HG03342 (cell line): ENCODE measurements around the gene GGT6.

Experiments used
- ATAC-seq: cut with Tn5 transposase; IDR thresholded peaks from one replicate; pipeline ENCODE4 v1.9.1; 2021; ENCODE audit warnings: mild to moderate bottlenecking, moderate library complexity; ENCODE audit not compliant: unreplicated experiment

The GGT6 gene

DNA sequence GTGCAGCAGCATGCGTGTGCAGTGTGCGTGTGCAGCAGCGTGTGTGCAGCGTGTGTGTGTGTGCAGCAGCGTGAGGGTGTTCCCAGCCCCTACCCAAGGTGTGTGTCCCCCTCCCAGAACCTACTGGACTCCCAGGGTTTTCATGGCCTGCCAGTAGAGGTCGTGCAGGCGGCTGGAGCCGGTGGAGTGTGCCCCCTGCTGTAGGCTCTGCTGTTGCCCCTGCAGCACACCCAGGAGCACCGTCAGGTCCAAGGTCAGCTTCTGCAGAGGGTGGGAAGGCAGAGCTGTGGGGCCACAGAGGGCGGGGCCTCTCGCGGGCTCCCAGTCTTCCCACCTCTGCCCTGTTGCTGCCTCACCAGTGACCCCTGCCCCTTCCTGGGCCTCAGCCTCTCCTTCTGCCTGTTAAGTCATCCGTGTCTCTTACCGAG lies 20.1 kb downstream of the GGT6 start:
- ATAC-seq: no peak

DNA sequence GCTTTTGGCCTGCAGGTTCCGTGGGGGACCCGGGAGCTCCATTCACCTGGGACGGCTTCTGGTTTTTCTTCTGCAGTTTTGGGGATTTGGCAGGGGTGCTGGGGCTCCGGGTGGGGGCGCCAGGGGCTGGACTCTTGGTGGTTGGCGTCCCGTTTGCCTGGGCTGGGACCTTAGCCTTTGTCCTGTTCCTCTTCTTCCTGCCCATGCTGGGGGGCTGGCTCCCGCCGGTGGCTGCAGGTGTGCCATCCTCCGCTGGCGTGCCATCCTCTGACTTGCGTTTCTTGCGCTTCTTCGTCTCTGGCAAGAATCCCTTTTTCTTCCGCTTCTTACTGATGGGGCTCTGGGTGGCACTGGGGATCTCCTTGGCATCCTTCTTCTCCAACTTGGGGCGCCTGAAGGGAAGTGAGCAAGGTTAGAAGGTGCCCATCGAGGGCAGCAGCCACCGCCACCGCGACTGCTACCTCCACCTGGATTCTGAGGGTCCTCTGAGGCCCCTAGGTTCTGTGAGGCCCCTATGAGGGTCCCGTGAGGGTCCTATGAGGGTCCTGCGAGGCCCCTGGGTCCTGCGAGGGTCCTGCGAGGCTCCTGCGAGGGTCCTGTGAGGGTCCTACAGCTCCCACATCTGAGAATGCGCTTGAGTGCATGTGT lies 20.7 kb downstream of the GGT6 start:
- ATAC-seq: no peak

GRCh38 chr17:4539025-4539424 lies 21.4 kb downstream of the GGT6 start:
- no peak for ATAC-seq

DNA sequence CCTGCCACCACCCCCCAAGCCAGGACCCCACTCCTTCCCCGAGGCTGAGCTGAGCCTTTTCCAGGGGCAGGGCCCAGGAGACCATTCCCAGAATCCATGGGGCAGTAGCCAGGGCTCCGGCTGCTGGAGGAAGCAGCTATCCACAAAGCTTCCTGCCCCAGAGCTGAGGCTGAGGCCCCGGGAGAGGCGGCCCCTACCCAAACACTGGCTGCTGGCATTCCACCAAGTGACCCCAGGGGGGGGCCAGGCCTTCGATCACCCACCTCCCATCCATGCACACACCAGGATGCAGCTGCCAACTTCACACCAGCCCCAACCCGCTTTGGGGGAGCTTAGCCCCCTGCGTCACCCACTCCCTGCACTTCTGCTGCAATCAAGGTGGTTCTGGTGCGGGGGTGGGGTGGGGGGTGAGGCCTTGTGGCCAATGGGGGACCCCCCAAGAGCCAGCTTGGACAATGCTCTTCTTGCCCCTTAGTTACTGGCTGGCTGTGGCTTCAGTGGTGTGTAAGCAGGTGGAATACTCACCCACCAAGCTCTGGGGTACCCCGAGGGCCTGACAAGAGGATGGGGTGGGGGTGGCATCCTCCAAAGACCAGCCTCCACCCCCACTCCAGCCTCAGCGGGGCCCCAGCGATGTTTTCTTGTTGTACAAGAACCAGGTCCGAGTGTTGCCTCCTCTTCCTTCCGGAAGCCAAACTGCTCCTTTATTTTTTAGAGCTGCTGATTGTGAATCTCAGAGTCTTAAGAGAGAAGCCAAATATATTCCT lies 22.0 kb downstream of the GGT6 start:
- ATAC-seq: no peak

- no peak for ATAC-seq
Observed at GRCh38 chr17:4537451-4538235, 22.7 kb downstream of the GGT6 start.

- ATAC-seq: no peak
Observed at GRCh38 chr17:4536742-4537411, 23.5 kb downstream of the GGT6 start.

DNA sequence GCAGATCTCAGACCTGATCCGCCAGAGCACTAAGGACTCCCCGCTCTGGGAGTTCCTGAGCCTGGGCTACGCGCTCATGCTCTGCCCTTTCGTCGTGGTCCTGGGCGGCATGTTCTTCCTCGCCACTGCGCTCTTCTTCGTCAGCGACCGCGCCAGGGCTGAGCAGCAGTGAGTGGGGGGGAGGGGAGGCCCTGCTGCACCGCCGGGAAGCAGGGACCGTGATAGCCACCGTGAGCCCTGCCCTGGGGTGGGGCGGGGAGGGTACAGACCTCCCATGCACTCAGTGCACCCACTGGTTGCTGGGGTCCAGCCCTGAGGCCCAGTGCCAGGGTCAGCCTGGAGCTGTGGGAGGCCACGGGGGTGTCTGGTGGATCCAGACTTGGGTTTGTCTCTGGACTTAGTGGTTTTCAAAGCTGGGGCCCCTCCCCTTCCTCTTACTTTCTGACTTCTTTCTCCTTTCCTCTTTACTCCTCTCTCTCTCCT lies 24.1 kb downstream of the GGT6 start:
- no peak for ATAC-seq

DNA sequence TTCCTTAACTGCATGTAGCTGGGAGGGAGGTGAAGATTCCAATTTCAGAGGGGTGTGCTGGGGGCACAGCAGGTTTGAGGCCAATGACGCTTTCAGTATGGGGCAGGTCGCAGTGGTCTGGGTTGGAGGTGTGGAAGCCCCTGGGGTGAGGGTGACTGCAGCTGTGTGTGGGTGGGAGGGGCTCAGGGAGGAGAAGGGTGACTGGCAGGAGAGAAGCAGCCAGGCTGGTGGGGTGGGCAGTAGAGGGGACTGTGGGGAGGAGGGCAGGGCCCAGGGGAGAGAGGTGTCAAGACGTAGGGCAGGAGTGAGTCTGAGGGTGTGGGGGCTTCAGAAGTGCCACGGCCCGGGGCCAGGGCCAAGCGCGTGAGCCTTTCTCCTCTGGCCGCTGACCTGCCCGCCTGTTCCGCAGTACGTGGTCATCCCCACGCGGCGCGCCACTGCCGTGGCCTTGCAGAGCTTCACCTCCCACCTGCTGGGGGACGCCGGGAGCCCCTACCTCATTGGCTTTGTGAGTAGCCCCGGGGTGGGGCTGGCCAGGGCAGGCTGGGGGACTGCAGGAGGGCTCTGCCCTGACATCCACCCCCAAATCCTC lies 24.6 kb downstream of the GGT6 start:
- ATAC-seq: no peak

- ATAC-seq: no peak
Observed at GRCh38 chr17:4534928-4535666, 25.3 kb downstream of the GGT6 start.

- no peak for ATAC-seq
Observed at GRCh38 chr17:4534515-4534914, 25.9 kb downstream of the GGT6 start.

- ATAC-seq: no peak
Observed at GRCh38 chr17:4533523-4534504, 26.6 kb downstream of the GGT6 start.

- ATAC-seq: no peak
Observed at GRCh38 chr17:4532860-4533522, 27.4 kb downstream of the GGT6 start.

DNA sequence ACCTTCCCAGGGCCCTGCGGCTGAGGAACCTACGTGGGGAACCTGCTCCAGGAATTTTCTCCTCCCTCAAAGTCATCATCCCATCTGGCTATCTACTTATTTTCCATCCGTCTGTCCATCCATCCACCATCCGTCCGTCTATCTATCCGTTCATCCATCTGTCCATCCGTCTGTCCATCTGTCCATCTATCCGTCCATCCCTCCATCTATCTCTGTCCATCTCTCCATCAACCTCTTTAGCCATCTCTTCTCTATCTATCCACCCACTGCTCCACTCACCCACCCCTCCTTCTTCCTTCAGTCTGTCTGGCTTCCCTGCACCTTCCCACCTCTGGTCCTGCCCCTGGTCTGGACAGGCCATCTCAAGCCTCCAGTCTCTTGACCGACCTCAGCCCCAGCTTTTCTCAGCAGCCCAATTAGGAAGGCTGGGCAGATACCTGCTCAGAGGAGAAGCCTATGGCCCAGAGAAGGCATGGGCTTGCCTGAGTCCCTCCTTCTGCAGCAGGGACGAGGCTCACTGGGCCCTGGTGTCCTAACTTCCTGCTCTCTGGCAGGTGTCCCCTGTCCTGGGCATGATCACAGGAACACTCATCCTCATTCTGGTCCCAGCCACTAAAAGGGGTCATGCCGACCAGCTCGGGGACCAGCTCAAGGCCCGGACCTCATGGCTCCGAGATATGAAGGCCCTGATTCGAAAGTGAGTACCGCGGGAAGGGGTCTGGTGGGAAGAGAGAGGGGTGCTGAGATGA lies 28.2 kb downstream of the GGT6 start:
- no peak for ATAC-seq

GRCh38 chr17:4530799-4531730 lies 29.3 kb downstream of the GGT6 start:
- ATAC-seq: no peak

DNA sequence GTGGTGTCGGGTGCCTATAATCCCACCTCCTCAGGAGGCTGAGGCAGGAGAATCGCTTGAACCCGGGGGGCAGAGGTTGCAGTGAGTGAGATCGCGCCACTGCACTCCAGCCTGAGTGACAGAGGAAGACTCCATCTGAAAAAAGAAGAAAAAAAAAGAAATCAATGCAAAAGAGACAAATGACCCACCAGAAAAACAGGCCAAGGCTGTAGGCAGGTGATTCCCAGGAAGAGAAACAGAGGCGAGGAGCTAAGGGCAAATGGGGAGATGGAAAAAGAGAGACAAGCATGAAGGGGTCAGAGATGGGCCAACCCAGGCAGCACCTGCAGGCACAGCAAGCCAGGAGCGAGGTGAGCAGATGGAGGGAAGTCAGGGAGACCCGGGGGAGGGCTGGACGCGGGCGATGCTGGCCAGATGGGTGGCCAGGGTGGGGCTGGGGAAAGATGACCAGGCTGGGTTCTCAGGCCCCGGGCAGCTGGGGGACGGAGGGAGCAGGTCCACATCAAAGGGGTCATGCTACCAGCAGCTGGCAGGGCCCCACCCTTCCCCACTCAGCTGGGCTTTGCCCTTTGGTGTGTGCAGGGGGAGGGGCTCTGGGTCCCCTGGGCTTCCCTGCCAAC lies 30.7 kb downstream of the GGT6 start:
- ATAC-seq: no peak

DNA sequence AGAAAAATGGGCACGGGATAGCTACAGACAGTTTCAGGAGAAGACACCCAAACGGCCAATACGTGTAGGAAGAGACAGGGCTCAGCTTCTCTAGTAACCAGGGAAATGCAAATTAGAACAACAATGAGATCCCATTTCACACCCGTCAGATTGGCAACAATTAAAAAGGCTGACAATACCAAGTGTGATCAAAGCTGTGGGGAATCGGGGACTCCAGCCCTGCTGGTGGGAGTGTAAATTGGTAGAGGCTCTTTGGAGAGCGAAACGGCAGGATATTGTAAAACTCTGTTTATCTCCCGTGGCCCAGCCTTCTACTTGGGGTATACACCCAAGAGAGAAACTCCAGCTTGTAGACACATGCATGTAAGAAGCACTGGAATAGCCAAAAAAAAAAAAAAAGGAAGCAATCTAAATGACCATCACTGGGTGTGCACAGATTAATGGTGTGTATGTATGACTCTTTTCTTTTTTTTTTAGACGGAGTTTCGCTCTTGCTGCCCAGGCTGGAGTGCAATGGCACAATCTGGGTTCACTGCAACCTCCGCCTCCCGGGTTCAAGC lies 32.7 kb downstream of the GGT6 start:
- no peak for ATAC-seq
